Upper lobe of left lung (tissue), 4 donors: ENCODE measurements around the gene GIT2.

Experiments used
- EP300 ChIP-seq, 4 donors: sonication (generic); formaldehyde crosslinking; IDR thresholded peaks; one replicate each; pipeline ENCODE4 v1.5.1; 2017; ENCODE audit warnings: antibody characterized with exemption in 4 of 4, control low read depth in 2 of 4
- POLR2A ChIP-seq, 4 donors: fragments of 450-650 bp; IDR thresholded peaks; one replicate each; pipeline ENCODE4 v1.5.1; 2016 to 2017; ENCODE audit warnings: antibody characterized with exemption in 4 of 4, mild to moderate bottlenecking in 2 of 4
- POLR2AphosphoS5 ChIP-seq, 2 donors: sonication (generic); formaldehyde crosslinking; IDR thresholded peaks; one replicate each; pipeline ENCODE4 v1.5.1; 2017; ENCODE audit warnings: antibody characterized with exemption in 2 of 2
- TF ChIP-seq, protein P1 (sequence below), 6 experiments: fragments of 450-650 bp in 4 of 6; fragments of 200-600 bp in 2 of 6; sonication (generic) in 2 of 6; IDR thresholded peaks; one replicate each; pipeline ENCODE4 v1.5.1; 2016 to 2019; ENCODE audit warnings: antibody characterized with exemption in 6 of 6

DNA sequence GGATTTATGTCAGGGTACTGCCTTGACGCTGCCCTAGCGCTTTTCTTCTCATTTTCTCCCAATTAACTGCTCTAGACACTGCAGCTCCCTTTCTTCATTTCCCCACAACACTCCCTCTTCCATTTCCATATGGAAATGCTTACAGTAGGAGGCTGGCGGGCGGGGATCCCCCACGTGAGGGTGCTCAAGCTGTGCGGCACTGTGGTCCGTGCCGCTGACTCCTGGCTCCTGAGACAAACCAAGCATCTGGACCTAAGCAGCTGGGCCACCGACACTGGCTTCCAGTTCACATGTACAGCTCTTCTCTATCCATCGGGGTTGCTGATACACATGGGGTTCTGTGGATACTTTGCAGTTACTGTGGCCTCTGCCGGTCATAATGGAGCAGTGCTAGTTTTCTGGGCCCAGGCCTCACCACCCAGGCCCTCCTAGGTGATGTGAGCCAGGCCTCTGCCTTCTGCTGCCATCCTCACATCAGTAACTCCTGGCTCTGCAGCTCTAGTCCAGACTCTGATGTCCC is 75.8 kb downstream of the GIT2 start:
- TF ChIP-seq EP300 (IDR thresholded peaks at IDR 0.05) (no peak), POLR2AphosphoS5 (IDR thresholded peaks at IDR 0.05) (no peak), POLR2A (IDR thresholded peaks at IDR 0.05) (no peak)
- TF ChIP-seq, protein P1, sequence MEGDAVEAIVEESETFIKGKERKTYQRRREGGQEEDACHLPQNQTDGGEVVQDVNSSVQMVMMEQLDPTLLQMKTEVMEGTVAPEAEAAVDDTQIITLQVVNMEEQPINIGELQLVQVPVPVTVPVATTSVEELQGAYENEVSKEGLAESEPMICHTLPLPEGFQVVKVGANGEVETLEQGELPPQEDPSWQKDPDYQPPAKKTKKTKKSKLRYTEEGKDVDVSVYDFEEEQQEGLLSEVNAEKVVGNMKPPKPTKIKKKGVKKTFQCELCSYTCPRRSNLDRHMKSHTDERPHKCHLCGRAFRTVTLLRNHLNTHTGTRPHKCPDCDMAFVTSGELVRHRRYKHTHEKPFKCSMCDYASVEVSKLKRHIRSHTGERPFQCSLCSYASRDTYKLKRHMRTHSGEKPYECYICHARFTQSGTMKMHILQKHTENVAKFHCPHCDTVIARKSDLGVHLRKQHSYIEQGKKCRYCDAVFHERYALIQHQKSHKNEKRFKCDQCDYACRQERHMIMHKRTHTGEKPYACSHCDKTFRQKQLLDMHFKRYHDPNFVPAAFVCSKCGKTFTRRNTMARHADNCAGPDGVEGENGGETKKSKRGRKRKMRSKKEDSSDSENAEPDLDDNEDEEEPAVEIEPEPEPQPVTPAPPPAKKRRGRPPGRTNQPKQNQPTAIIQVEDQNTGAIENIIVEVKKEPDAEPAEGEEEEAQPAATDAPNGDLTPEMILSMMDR (IDR thresholded peaks at IDR 0.05): no peak
